DND-41 (cell line): Measurements from ENCODE around the gene PGAM2.
A peak's percentile ranks its signal among the peaks of the same experiment; 100 is the strongest.

Source experiments
- ATAC-seq: fragments of 200-7000 bp; cut with Tn5 transposase; 3 replicates; pipeline ENCODE4 v1.9.1; 2021; ENCODE audit warnings: low read depth; ENCODE audit not compliant: insufficient read depth
- DNase-seq: peaks from one replicate; pipeline ENCODE4 v3.0.0-alpha.2; 2020
- H2AFZ ChIP-seq: 2 replicates; pipeline ENCODE4 v1.6.0; 2012; ENCODE audit warnings: low read depth, low read length
- H3K27ac ChIP-seq: 2 replicates; pipeline ENCODE4 v1.5.1; 2012; ENCODE audit warnings: low read length, inconsistent platforms
- H3K27me3 ChIP-seq: fragments of 200-600 bp; sonication (generic); 2 replicates; pipeline ENCODE4 v1.6.0; 2012; ENCODE audit warnings: low read length, mild to moderate bottlenecking, inconsistent platforms; ENCODE audit not compliant: insufficient read depth, poor library complexity
- H3K36me3 ChIP-seq: 2 replicates; pipeline ENCODE4 v1.5.1; 2012; ENCODE audit warnings: low read length, inconsistent platforms; ENCODE audit not compliant: insufficient read depth
- H3K4me1 ChIP-seq: 2 replicates; pipeline ENCODE4 v1.5.1; 2012; ENCODE audit warnings: mild to moderate bottlenecking, low read length; ENCODE audit not compliant: insufficient read depth
- H3K4me2 ChIP-seq: 2 replicates; pipeline ENCODE4 v1.6.0; 2012; ENCODE audit warnings: mild to moderate bottlenecking, moderate library complexity, low read length, inconsistent platforms; ENCODE audit not compliant: insufficient read depth
- H3K4me3 ChIP-seq, 2 experiments: fragments of 200-600 bp in 1 of 2; shearing (Covaris generic) in 1 of 2; 2 replicates each; pipeline ENCODE4 v1.5.1; 2012 to 2016; ENCODE audit warnings: inconsistent platforms in 2 of 2, low read length in 2 of 2, mild to moderate bottlenecking in 2 of 2, low read depth in 1 of 2, moderate library complexity in 1 of 2
- H3K79me2 ChIP-seq: 2 replicates; pipeline ENCODE4 v1.6.0; 2012; ENCODE audit warnings: low read length, inconsistent platforms; ENCODE audit not compliant: insufficient read depth
- H3K9ac ChIP-seq: 2 replicates; pipeline ENCODE4 v1.6.0; 2012; ENCODE audit warnings: low read depth, mild to moderate bottlenecking, inconsistent platforms, low read length, moderate library complexity
- H3K9me3 ChIP-seq: 2 replicates; pipeline ENCODE4 v1.5.1; 2012; ENCODE audit warnings: low read length, moderate library complexity, mild to moderate bottlenecking, inconsistent platforms; ENCODE audit not compliant: insufficient read depth, severe bottlenecking
- H4K20me1 ChIP-seq: 2 replicates; pipeline ENCODE4 v1.6.0; 2012; ENCODE audit warnings: low read length; ENCODE audit not compliant: insufficient read depth
- CTCF ChIP-seq: IDR thresholded peaks from 2 replicates; pipeline ENCODE4 v1.5.1; 2012; ENCODE audit warnings: borderline replicate concordance, low read length, moderate library complexity, mild to moderate bottlenecking; ENCODE audit not compliant: poor library complexity, severe bottlenecking; ENCODE audit errors: extremely low read depth
- EZH2 ChIP-seq: IDR thresholded peaks from 3 replicates; pipeline ENCODE4 v1.6.1; 2012; ENCODE audit warnings: borderline replicate concordance, low read depth, mild to moderate bottlenecking, moderate library complexity, low read length, inconsistent platforms; ENCODE audit not compliant: severe bottlenecking

Gene PGAM2

GRCh38 chr7:44101303-44101965 is 36.1 kb upstream of the PGAM2 start:
- Histone ChIP-seq H4K20me1 (peaks cover 20% of the 10 kb centered on the region), H3K27ac (peak overlapping the region; percentile 91), H3K9ac (peak overlapping the region; percentile 31), H3K79me2 (peaks cover 35% of the 10 kb centered on the region), H3K36me3 (peaks cover 21% of the 10 kb centered on the region), H3K9me3 (no peaks in the 10 kb centered on the region), H3K27me3 (no peaks in the 10 kb centered on the region), H3K4me1 (peaks cover 91% of the 10 kb centered on the region), H3K4me2 (no peak overlapping the region), H2AFZ (no peak overlapping the region), H3K4me3 (no peak overlapping the region)
- DNase-seq (no peak), ATAC-seq (no peak)
- no peak for TF ChIP-seq CTCF
- no peak for TF ChIP-seq EZH2

- Histone ChIP-seq H4K20me1 (peaks cover 12% of the 10 kb centered on the region), H3K79me2 (peaks cover 27% of the 10 kb centered on the region), H3K4me2 (no peak overlapping the region), H3K9ac (peak overlapping the region; percentile 31), H3K4me3 (no peak overlapping the region), H3K36me3 (peaks cover 14% of the 10 kb centered on the region), H3K4me1 (peaks cover 91% of the 10 kb centered on the region), H3K27me3 (no peaks in the 10 kb centered on the region), H2AFZ (no peak overlapping the region), H3K27ac (peak overlapping the region; percentile 91), H3K9me3 (no peaks in the 10 kb centered on the region)
- TF ChIP-seq CTCF (no peak), EZH2 (no peak)
- DNase-seq (peak; percentile 53), ATAC-seq (no peak)
Observed at GRCh38 chr7:44100458-44101302, 35.3 kb upstream of the PGAM2 start.

GRCh38 chr7:44099669-44100068 is 34.3 kb upstream of the PGAM2 start:
- H3K36me3 ChIP-seq, result peaks cover 4% of the 10 kb centered on the region; the same call in 1 of the 2 replicates
- no peaks in the 10 kb centered on the region for H3K9me3 ChIP-seq
- no peak for TF ChIP-seq EZH2
- no peak for ATAC-seq
- DNase-seq, result no peak
- no peak overlapping the region for H3K4me2 ChIP-seq
- no peak overlapping the region for H3K4me3 ChIP-seq
- H3K27me3 ChIP-seq, result no peaks in the 10 kb centered on the region
- H3K27ac ChIP-seq, result peak overlapping the region; percentile 91
- H3K4me1 ChIP-seq, result peaks cover 92% of the 10 kb centered on the region
- H3K9ac ChIP-seq, result 0 out of 2 replicates have a peak overlapping the region, but pooled peaks have one; percentile 15
- peaks cover 17% of the 10 kb centered on the region for H3K79me2 ChIP-seq
- H4K20me1 ChIP-seq, result 0 out of 2 replicates have a peak, but pooled peaks cover 2% of the 10 kb centered on the region
- H2AFZ ChIP-seq, result no peak overlapping the region; the same call in 1 of the 2 replicates
